Ramos (cell line): Measurements from ENCODE around the gene GPC6.

Source experiments
- in situ Hi-C: fragments of 300-500 bp; cut with MboI; formaldehyde crosslinking; loops from one replicate; pipeline ENCODE4 v1.14.3; 2022; ENCODE audit warnings: low sequenced_read_pairs; ENCODE audit not compliant: unreplicated experiment

The GPC6 gene

DNA sequence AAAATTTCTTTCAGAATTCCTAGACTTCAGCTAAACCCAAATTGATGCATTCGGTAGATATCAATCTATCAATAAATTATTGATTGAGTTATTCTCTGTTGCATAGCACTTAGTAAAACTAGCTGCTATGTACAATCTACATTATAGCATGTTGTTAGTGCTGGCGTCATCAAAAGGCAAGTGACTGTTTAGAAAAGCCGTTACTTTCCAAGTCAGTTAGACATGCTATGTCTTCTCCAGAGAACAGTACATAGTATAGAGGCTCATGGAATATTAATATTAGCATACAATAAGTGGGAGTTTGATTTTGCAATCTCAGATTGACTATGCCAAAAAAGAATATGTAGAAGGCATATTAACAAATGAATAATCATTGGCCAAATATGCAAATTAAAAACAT, 1087.3 kb downstream of the GPC6 start:
- in situ Hi-C loops = no loop called here

- in situ Hi-C loops = no loop called here
Measured at GRCh38 chr13:94315188-94315587, 1088.6 kb downstream of the GPC6 start.

- in situ Hi-C loops = no loop called here
Measured at GRCh38 chr13:94317063-94317491, 1090.5 kb downstream of the GPC6 start.

GRCh38 chr13:94318418-94318817, 1091.8 kb downstream of the GPC6 start:
- in situ Hi-C loops = no loop called here

- in situ Hi-C loops = no loop called here
Measured at GRCh38 chr13:94319501-94319900, 1092.9 kb downstream of the GPC6 start.

DNA sequence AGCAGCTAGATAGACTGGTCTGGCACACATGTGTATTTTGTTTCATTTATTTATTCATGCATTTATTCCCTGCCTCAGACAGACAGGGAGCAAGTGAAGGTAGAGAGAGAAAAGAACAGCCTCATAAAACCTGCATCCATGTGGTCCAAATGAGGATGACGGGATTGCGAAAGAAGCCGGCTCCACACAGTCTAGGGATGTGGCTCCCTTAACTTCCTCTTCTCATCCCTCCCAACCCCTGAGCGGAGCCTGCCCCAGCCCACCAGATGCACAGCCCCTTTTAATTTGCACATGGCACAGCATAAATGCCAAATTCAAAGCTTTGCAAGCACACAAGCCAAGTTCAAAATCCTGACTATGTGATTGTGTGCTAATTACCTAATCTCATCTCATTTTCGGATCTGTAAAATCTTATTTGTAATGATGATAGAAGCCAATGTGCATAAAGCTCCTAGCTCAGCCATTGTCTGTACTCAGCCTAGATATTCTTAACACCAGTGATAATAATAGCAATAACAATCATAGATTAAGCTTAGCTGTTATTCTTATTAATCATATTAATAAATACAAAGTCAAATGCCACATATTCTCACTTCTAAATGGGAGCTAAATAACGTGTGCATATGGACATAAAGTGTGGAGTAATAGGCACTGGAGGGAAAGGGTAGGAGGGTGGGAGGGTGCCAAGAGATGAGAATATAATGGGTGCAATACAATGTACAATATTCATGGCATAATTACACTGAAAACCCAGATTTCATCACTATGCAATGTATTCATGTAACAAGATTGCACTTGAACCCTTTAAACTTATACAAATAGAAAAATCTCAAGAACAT, 1096.5 kb downstream of the GPC6 start:
- in situ Hi-C loops = no loop called here

DNA sequence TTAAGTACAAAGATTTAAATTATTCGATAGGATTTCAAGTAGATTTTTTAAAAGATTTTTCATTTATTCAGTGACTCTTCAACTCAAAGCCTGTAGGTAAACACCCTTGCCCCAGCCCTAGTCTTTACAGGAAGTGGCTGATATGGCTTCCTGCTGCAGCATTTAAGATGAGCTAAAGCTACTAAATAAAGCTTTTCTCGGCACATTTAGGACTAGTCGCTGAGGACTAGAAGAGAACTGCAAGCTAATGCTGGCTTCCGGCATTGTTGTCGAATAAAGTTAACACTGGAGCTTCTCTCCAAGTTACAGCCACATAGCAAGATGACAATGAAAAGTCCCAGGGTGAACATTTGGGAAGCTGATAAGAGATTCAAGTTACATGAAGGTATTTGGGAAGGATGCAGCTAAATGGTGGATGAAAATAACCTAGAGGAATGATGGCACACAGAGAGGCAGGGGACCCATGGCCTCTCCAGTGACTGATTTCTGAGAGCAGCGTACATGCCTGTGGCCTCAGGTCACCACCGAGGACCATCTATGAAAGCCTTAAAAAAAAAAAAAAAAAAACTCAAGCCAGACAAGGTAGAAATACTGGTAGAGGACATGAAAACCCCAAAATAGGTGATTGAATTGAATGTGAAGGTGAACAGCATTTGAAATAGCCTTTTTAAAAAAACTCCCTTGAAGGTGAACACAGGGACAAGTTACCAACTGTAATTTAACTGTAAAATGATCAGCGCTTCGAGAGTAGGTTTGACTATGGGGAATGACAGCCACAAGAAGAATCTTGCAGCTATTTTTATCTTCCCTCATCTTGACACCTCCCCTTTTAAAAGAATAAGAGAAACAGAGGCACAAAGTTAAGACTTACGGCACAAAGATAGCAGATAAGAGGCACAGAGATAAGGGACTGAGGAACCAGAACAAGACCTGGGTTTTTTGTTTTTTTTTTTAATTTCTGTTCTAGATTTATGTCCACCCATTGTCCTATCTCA, 1097.5 kb downstream of the GPC6 start:
- in situ Hi-C loops = no loop called here

DNA sequence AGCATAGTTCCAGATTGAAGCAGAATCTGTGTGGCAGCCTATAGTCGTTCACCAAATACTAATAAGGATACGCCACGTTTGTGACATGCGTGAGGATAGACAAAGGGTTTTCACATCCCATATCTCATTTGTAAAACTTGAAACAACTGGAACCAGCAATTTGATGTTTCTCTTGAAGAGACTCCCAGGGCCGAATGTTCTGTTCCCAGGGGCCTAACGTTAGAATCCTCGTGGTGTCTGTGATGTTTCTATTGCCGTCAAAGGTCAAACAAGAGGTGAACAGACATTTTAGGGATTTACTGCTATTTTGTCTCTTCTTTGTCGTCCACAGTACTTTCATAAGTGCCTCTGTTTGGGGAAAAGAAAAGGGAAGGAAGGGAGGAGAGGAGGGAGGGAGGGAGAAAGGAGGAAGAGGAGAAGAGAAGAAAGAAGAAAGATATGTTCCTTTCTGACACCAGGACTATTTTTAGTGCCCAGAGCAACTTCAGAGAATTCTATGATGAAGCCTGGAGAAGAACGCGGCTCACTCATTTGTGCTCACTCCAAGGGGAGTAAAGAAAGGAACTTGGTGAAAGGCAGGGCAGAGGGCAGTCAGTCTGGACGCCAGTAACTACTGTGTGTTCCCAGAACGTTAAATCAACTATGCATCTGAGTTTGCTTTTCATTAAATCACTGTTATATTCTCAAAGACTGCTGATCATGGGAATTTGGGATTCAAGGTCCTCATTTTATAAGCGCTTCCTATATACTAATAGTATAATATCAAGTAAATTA, 1098.3 kb downstream of the GPC6 start:
- in situ Hi-C loops = no loop called here

GRCh38 chr13:94325650-94326049, 1099.0 kb downstream of the GPC6 start:
- in situ Hi-C loops = no loop called here

GRCh38 chr13:94327318-94327717, 1100.7 kb downstream of the GPC6 start:
- in situ Hi-C loops = no loop called here

GRCh38 chr13:94328381-94329041, 1101.9 kb downstream of the GPC6 start:
- in situ Hi-C loops = no loop called here

DNA sequence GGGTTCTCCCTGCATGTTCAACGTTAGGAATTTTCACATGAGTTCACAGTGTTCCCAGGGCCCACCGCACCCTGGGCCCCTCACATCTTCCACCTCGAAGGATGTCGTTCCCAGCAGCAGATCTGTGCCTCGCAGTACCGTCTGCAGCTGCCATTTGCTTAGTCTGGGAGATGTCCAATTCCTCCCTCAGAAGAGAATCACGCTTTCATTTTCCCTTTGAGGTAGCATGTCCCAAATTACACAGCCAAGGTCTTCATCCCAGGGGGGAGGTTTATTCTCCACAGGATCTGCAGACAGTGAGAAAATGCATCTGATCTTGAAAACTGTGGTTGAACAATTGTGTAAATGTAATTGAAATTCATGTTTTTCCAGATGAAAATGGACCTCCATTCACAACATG, 1102.7 kb downstream of the GPC6 start:
- in situ Hi-C loops = no loop called here

DNA sequence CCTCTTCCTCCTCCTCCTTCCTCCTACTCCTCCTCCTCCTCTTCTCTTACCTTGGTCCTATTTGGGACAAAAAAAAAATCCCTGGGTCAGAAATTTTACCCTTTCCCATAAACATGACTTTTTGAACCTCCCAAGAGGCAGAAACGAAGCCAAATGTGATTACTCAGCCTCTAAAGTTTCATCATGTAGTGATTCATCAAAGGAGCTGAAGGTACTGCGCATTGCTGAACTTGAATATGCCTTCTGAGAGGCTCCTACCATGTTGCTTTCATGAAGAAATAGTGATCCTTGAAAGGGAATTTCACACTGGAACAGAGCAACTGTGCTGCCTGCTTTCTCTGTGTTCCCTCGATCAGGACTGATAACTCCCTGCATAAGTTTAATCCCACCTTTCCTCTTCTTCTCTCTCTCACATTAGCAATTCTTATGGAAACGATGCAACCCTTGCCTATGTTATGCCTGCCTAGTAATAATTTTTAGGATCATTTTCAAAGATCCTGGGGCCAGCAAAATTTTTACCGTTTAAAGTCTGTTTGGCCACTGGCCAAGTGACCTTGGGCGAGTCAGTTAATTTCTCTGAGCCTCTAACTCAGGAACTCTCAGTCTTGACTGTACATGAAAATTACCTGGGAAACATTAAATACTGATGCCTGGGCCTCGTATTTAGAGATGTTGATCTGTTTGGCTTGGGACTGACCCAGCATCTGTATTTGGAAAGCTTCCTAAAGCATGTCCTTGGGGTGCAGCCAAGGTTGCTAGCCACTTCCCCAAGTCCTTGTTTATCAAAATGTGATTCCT, 1103.3 kb downstream of the GPC6 start:
- in situ Hi-C loops = no loop called here

- in situ Hi-C loops = no loop called here
Measured at GRCh38 chr13:94330552-94331071, 1104.0 kb downstream of the GPC6 start.

GRCh38 chr13:94331281-94331680, 1104.7 kb downstream of the GPC6 start:
- in situ Hi-C loops = no loop called here

- in situ Hi-C loops = no loop called here
Measured at GRCh38 chr13:94332359-94333096, 1105.9 kb downstream of the GPC6 start.

DNA sequence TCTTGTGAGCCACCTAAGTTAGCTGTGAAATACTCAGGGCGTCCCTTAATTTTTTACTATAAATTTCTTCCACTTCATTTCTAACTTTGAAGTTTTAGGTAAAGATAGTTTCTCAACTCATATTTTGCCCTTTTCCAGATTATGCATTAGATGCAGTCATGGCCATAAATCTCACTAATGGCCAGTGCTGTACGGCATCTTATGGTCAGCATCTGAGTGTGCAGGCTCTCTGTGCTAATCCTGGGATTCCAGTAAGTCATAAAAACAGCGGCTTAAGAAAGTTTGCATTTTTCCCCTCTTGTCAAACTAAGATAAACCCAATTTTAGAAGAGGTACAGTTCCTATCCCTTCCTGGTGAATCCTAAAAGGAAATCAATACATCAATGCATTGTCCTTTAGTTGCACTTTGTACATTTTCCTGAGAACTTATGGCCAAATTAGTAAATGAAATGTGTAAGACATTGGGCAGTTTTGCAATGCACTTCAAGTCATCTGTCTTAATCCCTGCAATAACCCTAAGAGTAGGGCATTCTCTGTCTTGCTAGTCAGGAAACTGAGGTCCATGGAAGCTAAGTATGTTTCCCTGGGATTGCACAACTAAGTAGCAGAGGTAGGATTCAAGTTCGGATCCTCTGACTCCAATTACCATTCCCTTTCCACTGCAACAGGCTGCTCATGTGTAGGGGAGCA, 1106.7 kb downstream of the GPC6 start:
- in situ Hi-C loops = no loop called here
